BLaER1 (cell line): ENCODE measurements around the gene ODR4.

Experiments used
- H3K27ac ChIP-seq: shearing (Covaris generic); formaldehyde crosslinking; 2 replicates; pipeline ENCODE4 v1.8.1; 2022
- H3K27me3 ChIP-seq: shearing (Covaris generic); formaldehyde crosslinking; 2 replicates; pipeline ENCODE4 v1.8.1; 2022
- H3K36me3 ChIP-seq: shearing (Covaris generic); formaldehyde crosslinking; 2 replicates; pipeline ENCODE4 v1.8.1; 2022
- H3K4me1 ChIP-seq: shearing (Covaris generic); formaldehyde crosslinking; 2 replicates; pipeline ENCODE4 v1.8.1; 2022
- H3K4me2 ChIP-seq: shearing (Covaris generic); formaldehyde crosslinking; 2 replicates; pipeline ENCODE4 v1.8.1; 2022
- H3K4me3 ChIP-seq: shearing (Covaris generic); formaldehyde crosslinking; 2 replicates; pipeline ENCODE4 v1.8.1; 2022
- H3K9ac ChIP-seq: shearing (Covaris generic); formaldehyde crosslinking; 2 replicates; pipeline ENCODE4 v1.8.1; 2022
- H3K9me3 ChIP-seq: shearing (Covaris generic); formaldehyde crosslinking; 2 replicates; pipeline ENCODE4 v1.8.1; 2022
- H4K20me1 ChIP-seq: shearing (Covaris generic); formaldehyde crosslinking; 2 replicates; pipeline ENCODE4 v1.8.1; 2022
- Cebpa-rat ChIP-seq: shearing (Covaris generic); IDR thresholded peaks from 2 replicates; pipeline ENCODE4 v1.8.1; 2022

ODR4 gene

DNA sequence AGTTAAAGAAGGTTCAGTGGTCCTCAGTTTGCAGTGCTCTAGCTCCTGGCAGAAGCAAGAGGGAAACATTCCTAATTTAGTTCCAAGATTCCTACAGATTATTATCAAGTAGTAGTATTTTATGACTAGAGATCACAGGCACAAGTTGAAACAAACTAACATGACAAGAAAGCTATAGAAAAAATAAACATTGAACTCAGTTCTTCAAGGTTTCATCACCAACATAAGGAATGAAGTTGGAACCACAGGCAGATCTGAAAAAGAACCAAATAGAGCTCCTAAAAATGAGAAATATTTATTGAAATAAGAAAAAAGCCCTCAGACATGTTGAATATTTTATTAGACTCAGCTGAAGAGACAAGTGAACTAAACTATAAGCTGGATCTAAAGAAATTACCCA is 44.7 kb downstream of the ODR4 start:
- no peaks in the 10 kb centered on the region for H3K4me1 ChIP-seq
- no peak overlapping the region for H3K4me2 ChIP-seq
- H3K36me3 ChIP-seq = peaks cover 46% of the 10 kb centered on the region
- no peak for TF ChIP-seq Cebpa-rat
- no peaks in the 10 kb centered on the region for H3K27me3 ChIP-seq
- no peak overlapping the region for H3K27ac ChIP-seq
- no peaks in the 10 kb centered on the region for H3K9me3 ChIP-seq
- no peak overlapping the region for H3K4me3 ChIP-seq
- no peaks in the 10 kb centered on the region for H4K20me1 ChIP-seq
- H3K9ac ChIP-seq = no peak overlapping the region

- Histone ChIP-seq H3K36me3 (peaks cover 43% of the 10 kb centered on the region), H3K9me3 (no peaks in the 10 kb centered on the region), H3K4me3 (no peak overlapping the region), H3K27ac (no peak overlapping the region), H3K4me1 (no peaks in the 10 kb centered on the region), H4K20me1 (no peaks in the 10 kb centered on the region), H3K27me3 (no peaks in the 10 kb centered on the region), H3K9ac (no peak overlapping the region), H3K4me2 (no peak overlapping the region)
- TF ChIP-seq Cebpa-rat = no peak
These were observed 45.3 kb downstream of the ODR4 start for GRCh38 chr1:186420923-186421322.

- TF ChIP-seq Cebpa-rat = no peak
- Histone ChIP-seq H3K27me3 (no peaks in the 10 kb centered on the region), H3K9ac (no peak overlapping the region), H3K4me3 (no peak overlapping the region), H3K36me3 (peaks cover 42% of the 10 kb centered on the region), H3K9me3 (no peaks in the 10 kb centered on the region), H3K4me1 (no peaks in the 10 kb centered on the region), H4K20me1 (no peaks in the 10 kb centered on the region), H3K27ac (no peak overlapping the region), H3K4me2 (no peak overlapping the region)
These were observed 45.8 kb downstream of the ODR4 start for GRCh38 chr1:186421446-186421845.

DNA sequence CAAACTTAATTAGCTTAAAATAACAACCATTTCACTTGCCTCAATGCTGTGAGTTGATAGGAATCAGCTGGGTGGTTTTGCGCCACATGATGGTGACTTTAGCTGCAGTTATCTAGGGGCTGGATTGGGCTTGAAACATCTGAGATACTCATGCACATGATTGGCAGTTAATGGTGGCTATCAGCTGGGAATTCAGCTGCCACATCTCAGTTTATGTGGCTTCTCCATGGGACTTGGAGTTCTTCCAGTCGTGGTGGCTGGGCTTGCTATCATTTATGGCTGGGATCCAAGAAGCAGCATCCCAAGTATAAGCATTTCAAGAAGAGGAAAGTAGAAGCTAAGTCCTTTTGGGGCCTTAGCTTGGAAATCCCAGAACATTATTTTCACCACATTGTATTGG is 48.9 kb downstream of the ODR4 start:
- no peaks in the 10 kb centered on the region for H3K4me1 ChIP-seq
- no peaks in the 10 kb centered on the region for H3K27me3 ChIP-seq
- H4K20me1 ChIP-seq = no peaks in the 10 kb centered on the region
- no peak overlapping the region for H3K9ac ChIP-seq
- peaks cover 23% of the 10 kb centered on the region for H3K36me3 ChIP-seq
- no peak overlapping the region for H3K4me3 ChIP-seq
- TF ChIP-seq Cebpa-rat = no peak
- no peaks in the 10 kb centered on the region for H3K9me3 ChIP-seq
- no peak overlapping the region for H3K27ac ChIP-seq
- no peak overlapping the region for H3K4me2 ChIP-seq

DNA sequence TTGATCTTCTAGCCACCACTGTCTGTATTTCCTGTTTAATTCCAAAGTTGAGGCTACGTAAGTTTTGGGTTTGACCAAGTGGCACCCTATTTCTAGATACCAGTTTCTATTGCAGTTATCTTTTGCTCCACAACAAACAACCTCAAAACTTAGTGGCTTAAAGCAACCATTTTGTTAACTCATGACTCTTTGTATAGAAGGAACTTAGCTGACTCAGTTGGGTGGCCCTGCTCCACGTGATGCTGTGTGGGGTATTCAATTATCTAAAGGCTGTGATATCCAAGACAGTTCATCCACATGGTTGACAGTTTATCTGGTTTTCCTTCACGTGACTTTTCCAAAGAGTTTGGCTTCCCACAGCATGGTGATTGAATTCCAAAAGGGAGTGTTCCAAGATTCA is 50.5 kb downstream of the ODR4 start:
- no peak overlapping the region for H3K4me2 ChIP-seq
- H3K27me3 ChIP-seq = no peaks in the 10 kb centered on the region
- H3K9me3 ChIP-seq = no peaks in the 10 kb centered on the region
- no peaks in the 10 kb centered on the region for H3K4me1 ChIP-seq
- peaks cover 13% of the 10 kb centered on the region; the same call in 1 of the 2 replicates for H3K36me3 ChIP-seq
- no peaks in the 10 kb centered on the region for H4K20me1 ChIP-seq
- no peak overlapping the region for H3K9ac ChIP-seq
- H3K4me3 ChIP-seq = no peak overlapping the region
- H3K27ac ChIP-seq = no peak overlapping the region
- TF ChIP-seq Cebpa-rat = no peak

GRCh38 chr1:186429017-186429416 is 53.4 kb downstream of the ODR4 start:
- TF ChIP-seq Cebpa-rat = no peak
- Histone ChIP-seq H3K27ac (no peak overlapping the region), H3K9me3 (no peaks in the 10 kb centered on the region), H4K20me1 (no peaks in the 10 kb centered on the region), H3K4me1 (no peaks in the 10 kb centered on the region), H3K4me2 (no peak overlapping the region), H3K27me3 (no peaks in the 10 kb centered on the region), H3K9ac (no peak overlapping the region), H3K4me3 (no peak overlapping the region), H3K36me3 (peaks cover 13% of the 10 kb centered on the region; the same call in 1 of the 2 replicates)

- Histone ChIP-seq H4K20me1 (no peaks in the 10 kb centered on the region), H3K27me3 (no peaks in the 10 kb centered on the region), H3K4me1 (no peaks in the 10 kb centered on the region), H3K9me3 (no peaks in the 10 kb centered on the region), H3K9ac (no peak overlapping the region), H3K27ac (no peak overlapping the region), H3K36me3 (0 out of 2 replicates have a peak, but pooled peaks cover 6% of the 10 kb centered on the region), H3K4me3 (no peak overlapping the region), H3K4me2 (no peak overlapping the region)
- TF ChIP-seq Cebpa-rat = no peak
These were observed 59.7 kb downstream of the ODR4 start for GRCh38 chr1:186435336-186435735.

DNA sequence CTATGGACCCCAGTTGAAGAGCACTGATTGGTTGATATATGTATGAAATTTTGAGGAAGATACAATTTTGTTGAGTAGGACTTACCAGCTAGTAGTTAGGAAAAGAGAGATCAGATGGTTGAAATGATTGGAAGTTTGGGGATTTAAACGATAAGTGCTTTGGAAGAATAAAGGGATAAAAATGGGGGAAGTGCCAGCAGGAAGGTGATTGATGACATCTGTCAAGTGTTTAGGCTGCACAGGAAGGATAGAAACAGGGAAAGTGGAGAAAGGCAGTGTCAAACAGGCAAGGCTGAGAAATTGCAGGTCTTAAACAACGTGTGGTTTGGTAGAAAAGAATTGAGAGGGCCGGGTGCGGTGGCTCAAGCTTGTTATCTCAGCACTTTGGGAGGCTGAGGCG is 62.9 kb downstream of the ODR4 start:
- H4K20me1 ChIP-seq = no peaks in the 10 kb centered on the region
- no peak overlapping the region for H3K9ac ChIP-seq
- H3K9me3 ChIP-seq = no peaks in the 10 kb centered on the region
- no peak for TF ChIP-seq Cebpa-rat
- H3K4me2 ChIP-seq = no peak overlapping the region
- H3K4me1 ChIP-seq = no peaks in the 10 kb centered on the region
- H3K4me3 ChIP-seq = no peak overlapping the region
- no peaks in the 10 kb centered on the region for H3K27me3 ChIP-seq
- H3K36me3 ChIP-seq = 0 out of 2 replicates have a peak, but pooled peaks cover 6% of the 10 kb centered on the region
- no peak overlapping the region for H3K27ac ChIP-seq

DNA sequence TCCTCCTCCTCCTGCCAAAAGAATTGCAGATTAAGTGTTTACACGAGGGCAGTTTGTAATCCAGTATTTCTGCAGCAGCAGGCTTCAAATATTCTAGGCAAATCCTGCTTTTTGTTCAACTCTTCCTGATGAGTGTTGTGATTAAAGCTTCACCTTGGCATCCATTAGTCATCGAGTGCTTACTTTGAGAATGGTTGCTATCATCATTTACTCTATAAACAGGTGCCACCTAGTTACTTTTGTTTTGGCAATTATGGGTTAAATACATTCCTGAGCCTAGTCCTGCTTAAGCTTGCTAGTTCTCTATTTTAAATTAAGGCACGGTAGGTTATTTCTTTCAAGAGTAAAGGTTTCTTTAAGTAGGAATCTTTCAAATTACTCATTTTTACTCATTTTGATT is 64.9 kb downstream of the ODR4 start:
- H3K27ac ChIP-seq = no peak overlapping the region
- H4K20me1 ChIP-seq = no peaks in the 10 kb centered on the region
- no peaks in the 10 kb centered on the region for H3K4me1 ChIP-seq
- no peak overlapping the region for H3K4me2 ChIP-seq
- no peak for TF ChIP-seq Cebpa-rat
- H3K27me3 ChIP-seq = no peaks in the 10 kb centered on the region
- H3K9ac ChIP-seq = no peak overlapping the region
- no peak overlapping the region for H3K4me3 ChIP-seq
- H3K9me3 ChIP-seq = no peaks in the 10 kb centered on the region
- H3K36me3 ChIP-seq = 0 out of 2 replicates have a peak, but pooled peaks cover 6% of the 10 kb centered on the region

- Histone ChIP-seq H3K4me1 (no peaks in the 10 kb centered on the region), H3K27ac (no peak overlapping the region), H3K4me2 (no peak overlapping the region), H3K4me3 (no peak overlapping the region), H3K9me3 (no peaks in the 10 kb centered on the region), H3K9ac (no peak overlapping the region), H3K36me3 (no peaks in the 10 kb centered on the region), H4K20me1 (no peaks in the 10 kb centered on the region), H3K27me3 (no peaks in the 10 kb centered on the region)
- no peak for TF ChIP-seq Cebpa-rat
These were observed 67.2 kb downstream of the ODR4 start for GRCh38 chr1:186442651-186443375.

GRCh38 chr1:186443638-186444037 is 68.0 kb downstream of the ODR4 start:
- H3K4me1 ChIP-seq = no peaks in the 10 kb centered on the region
- H3K27ac ChIP-seq = no peak overlapping the region
- no peak overlapping the region for H3K4me3 ChIP-seq
- no peak overlapping the region for H3K4me2 ChIP-seq
- H3K9ac ChIP-seq = no peak overlapping the region
- no peaks in the 10 kb centered on the region for H3K9me3 ChIP-seq
- TF ChIP-seq Cebpa-rat = no peak
- no peaks in the 10 kb centered on the region for H3K36me3 ChIP-seq
- no peaks in the 10 kb centered on the region for H4K20me1 ChIP-seq
- H3K27me3 ChIP-seq = no peaks in the 10 kb centered on the region
